Omental fat pad (tissue), 4 donors: ENCODE results near the gene TTLL9. TPM values are rescaled to one million over a fixed set of nuclear protein-coding genes. Genes with fewer than 3 reads are reported as not detected.
"Not testable (repeated sequence)": the region's sequence is repeated elsewhere in the genome, so short reads cannot be mapped to it uniquely, and the experiment has no call there.

Experiments used
- ATAC-seq: fragments of 150-250 bp; one replicate; pipeline ENCODE4 v1.9.1; 2016; ENCODE audit warnings: mild to moderate bottlenecking, moderate library complexity; ENCODE audit not compliant: low FRiP score
- DNase-seq: peaks from one replicate; pipeline ENCODE4 v3.0.0-alpha.2; 2019; ENCODE audit warnings: low spot score
- total RNA-seq, 4 donors: library from RNA; depleted of rRNA; stranded (reverse); fragments of >200 nt; gene quantifications; one replicate each; pipeline ENCODE4 v1.1.0, GENCODE V29; 2016
- TF ChIP-seq, protein P1 (sequence below), 3 donors: fragments of 450-650 bp; IDR thresholded peaks; one replicate each; pipeline ENCODE4 v1.5.1; 2016 to 2017; ENCODE audit warnings: antibody characterized with exemption in 3 of 3, mild to moderate bottlenecking in 3 of 3, moderate library complexity in 2 of 3

Gene TTLL9
- total RNA-seq, 4 donors from 2014 or later = 0.24 to 1.4 (median 0.28) TPM

DNA sequence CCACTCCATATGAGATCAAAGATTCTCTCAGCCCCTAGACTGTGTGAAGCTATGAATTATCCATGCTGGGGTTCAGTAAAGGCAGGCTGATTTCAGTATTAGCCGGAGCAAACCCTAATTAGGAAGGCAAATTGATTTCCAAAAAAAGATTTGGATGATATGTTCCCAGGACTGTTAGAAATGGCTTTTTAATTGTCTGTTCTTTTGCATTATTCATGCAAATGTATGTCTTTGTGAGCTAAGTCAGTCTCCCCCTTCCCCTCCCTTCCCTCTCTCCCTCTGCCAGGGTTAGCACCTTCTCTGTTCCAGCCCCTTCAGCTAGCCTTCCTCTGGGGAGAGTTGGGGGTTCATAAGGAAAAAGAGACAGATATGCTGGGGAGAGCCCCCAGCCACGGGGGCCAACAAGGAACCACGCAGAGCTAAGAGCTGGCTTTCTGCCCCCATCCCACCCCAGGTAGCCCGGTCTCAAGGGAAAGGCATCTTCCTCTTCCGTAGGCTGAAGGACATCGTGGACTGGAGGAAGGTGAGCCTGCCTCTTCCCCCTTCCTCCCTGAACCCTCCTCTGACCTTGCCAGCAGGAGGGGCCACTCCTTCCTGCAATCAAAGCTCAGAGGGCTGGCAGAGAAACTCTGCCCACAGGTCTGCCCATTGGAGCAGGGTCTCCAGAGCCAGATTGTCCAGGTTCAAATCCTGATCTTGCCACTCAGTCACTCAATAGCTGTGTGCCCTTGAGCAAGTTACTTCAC is 49.1 kb downstream of the TTLL9 start:
- DNase-seq (no peak), ATAC-seq (no peak)
- TF ChIP-seq, protein P1, sequence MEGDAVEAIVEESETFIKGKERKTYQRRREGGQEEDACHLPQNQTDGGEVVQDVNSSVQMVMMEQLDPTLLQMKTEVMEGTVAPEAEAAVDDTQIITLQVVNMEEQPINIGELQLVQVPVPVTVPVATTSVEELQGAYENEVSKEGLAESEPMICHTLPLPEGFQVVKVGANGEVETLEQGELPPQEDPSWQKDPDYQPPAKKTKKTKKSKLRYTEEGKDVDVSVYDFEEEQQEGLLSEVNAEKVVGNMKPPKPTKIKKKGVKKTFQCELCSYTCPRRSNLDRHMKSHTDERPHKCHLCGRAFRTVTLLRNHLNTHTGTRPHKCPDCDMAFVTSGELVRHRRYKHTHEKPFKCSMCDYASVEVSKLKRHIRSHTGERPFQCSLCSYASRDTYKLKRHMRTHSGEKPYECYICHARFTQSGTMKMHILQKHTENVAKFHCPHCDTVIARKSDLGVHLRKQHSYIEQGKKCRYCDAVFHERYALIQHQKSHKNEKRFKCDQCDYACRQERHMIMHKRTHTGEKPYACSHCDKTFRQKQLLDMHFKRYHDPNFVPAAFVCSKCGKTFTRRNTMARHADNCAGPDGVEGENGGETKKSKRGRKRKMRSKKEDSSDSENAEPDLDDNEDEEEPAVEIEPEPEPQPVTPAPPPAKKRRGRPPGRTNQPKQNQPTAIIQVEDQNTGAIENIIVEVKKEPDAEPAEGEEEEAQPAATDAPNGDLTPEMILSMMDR (IDR thresholded peaks at IDR 0.05) = no peak

DNA sequence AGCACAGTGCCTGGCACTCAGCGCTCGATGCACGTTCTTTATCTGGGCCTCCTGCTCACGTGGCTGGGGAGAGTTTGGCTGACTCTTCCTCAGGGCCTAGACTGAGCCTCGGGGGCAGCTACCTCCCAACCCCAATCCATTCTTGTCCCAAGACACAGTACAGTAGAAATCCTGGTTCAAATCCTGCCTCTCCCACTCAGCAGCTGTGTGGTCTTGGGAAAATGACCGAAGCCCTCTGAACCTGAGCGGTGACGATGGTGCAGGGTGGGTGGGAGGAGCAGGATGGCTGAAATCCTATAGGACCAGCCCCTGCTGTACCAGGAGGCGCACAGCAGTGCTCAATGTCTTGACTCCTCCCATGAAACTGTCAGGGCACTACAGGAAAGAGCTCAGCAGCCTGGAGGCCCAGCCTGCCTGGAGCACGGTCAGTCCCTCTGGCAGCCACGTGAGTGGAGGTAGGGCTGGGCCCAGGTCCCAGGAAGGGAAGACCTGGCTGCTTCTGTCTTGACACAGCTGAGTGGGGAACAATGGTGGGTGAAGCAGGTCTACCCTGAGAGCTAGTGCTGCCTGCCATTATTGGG is 49.9 kb downstream of the TTLL9 start:
- DNase-seq (no peak), ATAC-seq (no peak)
- TF ChIP-seq, protein P1 (IDR thresholded peaks at IDR 0.05) = no peak

DNA sequence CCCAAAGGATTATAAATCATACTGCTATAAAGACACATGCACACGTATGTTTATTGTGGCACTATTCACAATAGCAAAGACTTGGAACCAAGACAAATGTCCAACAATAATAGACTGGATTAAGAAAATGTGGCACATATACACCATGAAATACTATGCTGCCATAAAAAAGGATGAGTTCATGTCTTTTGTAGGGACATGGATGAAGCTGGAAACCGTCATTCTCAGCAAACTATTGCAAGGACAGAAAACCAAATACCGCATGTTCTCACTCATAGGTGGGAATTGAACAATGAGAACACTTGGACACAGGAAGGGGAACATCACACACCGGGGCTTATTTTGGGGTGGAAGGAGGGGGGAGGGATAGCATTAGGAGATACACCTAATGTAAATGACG is 51.0 kb downstream of the TTLL9 start:
- DNase-seq, ATAC-seq: not testable (repeated sequence)

DNA sequence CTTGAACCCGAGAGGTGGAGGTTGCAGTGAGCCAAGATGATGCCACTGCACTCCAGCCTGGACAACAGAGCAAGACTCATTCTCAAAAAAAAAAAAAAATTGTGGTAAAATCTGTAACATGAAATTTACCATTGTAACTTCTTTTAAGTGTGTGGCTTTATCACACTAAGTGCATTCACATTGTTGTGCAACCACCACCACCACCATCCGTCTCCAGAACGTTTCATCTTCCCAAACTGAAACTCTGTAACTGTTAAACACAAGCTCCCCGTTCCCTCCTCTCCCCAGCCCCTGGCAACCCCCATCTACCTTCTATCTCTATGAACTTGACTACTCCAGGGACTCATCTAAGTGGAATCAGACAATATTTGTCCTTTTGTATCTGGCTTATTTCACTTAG is 51.7 kb downstream of the TTLL9 start:
- DNase-seq (no peak), ATAC-seq (no peak)
- TF ChIP-seq, protein P1 (IDR thresholded peaks at IDR 0.05) = no peak

DNA sequence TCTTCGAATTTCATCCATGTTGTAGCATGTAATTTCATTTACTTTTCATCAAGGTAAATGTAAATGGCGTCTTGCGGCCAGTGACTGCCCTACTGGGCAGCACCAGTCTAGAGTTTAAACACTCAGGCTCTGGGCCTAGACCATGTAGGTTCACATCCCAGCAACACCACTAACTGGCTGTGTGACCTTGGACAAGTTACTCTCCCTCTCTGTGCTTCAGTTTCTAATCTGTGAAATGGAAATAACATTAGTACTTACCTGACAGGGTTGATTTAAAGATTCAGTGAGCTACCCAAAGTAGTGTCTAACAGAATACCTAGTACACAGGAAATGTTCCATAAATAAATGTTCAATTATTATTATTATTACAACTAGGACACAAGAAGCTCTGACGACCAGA is 52.2 kb downstream of the TTLL9 start:
- no peak for DNase-seq
- TF ChIP-seq, protein P1 (IDR thresholded peaks at IDR 0.05) = no peak
- no peak for ATAC-seq

DNA sequence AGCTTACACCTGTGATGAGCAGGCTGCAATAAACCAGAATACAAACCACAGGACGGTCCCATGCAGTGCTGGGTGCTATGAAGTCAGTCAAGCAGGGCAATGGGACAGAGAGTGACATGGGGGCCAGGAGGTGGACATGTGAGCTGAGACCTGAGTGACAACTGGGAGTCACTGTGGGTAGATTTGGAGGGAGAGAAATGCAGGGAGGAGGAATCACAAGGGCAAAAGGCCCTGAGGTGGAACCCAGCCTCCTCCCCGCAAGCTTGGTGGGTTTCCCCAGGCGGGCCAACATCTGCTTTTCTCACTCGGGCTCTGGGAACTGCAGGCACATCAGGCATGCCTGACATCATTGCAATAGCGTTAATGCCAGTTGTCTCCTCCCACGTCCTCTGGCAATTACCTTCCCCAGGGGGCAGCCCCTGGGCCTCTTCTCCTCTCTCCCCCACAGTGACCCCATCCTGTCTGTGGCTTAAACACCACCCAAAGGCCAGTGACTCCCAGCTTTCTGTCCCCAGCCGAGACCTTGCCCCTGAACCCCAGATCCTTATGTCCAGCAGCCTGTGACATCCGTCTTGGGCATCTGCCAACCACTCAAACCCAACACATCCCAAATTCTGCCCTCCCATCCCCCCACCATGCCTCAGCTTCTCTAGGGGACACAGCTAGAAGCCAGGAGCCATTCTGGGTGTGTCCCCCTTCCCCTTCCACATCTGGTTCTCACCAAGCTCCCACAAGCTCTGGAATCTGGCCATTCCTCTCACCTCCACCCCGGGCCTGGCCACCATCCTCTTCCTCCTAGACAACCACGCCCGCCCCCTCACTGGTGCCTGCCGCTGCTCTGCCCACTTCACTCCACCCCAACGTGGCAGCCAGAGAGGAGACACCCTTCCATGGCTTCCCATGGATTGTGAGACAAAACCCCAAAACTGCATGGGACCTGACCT is 53.2 kb downstream of the TTLL9 start:
- no peak for ATAC-seq
- DNase-seq = no peak
- TF ChIP-seq, protein P1 (IDR thresholded peaks at IDR 0.05) = no peak

DNA sequence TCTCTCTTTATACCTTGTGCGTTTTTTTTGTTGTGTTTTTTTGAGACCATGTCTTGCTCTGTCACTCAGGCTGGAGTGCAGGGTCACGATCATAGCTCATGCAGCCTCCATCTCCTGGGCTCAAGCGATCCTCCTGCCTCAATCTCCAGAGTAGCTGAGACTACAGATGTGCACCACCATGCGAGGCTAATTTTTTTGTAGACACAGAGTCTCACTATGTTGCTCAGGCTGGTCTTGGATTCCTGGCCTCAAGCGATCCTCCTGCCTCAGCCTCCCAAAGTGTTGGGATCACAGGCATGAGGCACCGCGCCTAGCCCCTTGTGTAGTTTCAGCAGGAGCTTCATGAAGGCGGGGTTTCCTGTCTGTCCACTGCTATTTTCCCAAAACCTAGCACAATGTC is 54.1 kb downstream of the TTLL9 start:
- TF ChIP-seq, protein P1 (IDR thresholded peaks at IDR 0.05) = no peak
- ATAC-seq (no peak), DNase-seq (no peak)
